ENCODE data around the gene OR51B4. TPM values are rescaled to one million over a fixed set of nuclear protein-coding genes. Genes with fewer than 3 reads are reported as not detected.
A peak's percentile ranks its signal among the peaks of the same experiment; 100 is the strongest.

Gene OR51B4
- total and polyA plus RNA-seq, 2 donors: not detected

DNA sequence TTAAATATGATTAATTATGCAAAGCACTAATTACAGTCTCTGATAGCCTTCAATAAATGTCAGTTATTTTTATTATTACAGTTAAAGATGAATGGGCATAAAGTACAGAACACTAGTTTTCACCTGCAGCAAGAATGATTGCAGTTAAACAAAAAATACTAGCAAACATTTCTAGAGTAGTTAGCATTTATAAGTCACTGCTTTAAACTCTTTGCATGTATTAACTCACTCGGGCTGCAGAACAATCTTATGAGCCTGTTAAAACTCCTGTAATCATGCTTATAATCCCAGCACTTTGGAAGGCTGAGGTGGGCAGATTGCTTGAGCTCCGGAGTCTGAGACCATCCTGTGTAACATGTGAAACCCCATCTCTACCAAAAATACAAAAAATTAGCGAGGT, 14.8 kb downstream of the OR51B4 start:
- no peaks in the 10 kb centered on the region for H3K36me3 ChIP-seq (ENCODE audit: control insufficient read depth in 2 of 2, insufficient read depth in 2 of 2, low read length in 1 of 2)
- WGBS: 93% methylated on average over 3 of the region's 3 CpGs
- H3K4me1 ChIP-seq (ENCODE audit: control insufficient read depth in 2 of 2, insufficient read depth in 2 of 2, low read length in 2 of 2): no peaks in the 10 kb centered on the region
- DNase-seq (ENCODE audit: low read depth in 6 of 9, low spot score in 9 of 9): no peak
- no peaks in the 10 kb centered on the region for H3K27me3 ChIP-seq (ENCODE audit: control insufficient read depth in 2 of 2, insufficient read depth in 1 of 2, low read length in 1 of 2)
- no peak overlapping the region for H3K4me3 ChIP-seq (ENCODE audit: low read length in 2 of 2)
- H3K27ac ChIP-seq (ENCODE audit: low read depth in 1 of 2, low read length in 1 of 2): no peak overlapping the region
- H3K9me3 ChIP-seq (ENCODE audit: control insufficient read depth in 2 of 2, insufficient read depth in 1 of 2, low read length in 1 of 2): no peaks in the 10 kb centered on the region

DNA sequence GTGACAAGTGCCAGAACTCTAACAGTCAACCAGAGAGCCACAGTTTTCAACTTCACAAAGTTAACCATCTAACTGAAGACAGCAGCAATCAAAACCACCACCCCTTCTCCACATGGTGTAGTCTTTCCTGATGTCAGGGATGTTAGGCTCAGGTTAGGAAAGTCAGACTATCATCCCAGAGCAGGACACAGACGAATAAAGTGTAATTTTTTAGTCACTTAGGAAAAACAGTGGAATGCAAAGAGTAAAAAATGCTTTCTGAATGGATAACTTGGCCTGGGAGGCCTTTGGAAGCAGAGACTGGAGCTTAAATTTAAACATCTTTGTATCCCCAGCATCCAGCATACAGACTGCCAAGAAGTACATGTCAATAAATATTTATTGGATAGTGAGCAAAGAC, 15.4 kb downstream of the OR51B4 start:
- no peaks in the 10 kb centered on the region for H3K9me3 ChIP-seq (ENCODE audit: control insufficient read depth in 2 of 2, insufficient read depth in 1 of 2, low read length in 1 of 2)
- no peaks in the 10 kb centered on the region for H3K4me1 ChIP-seq (ENCODE audit: control insufficient read depth in 2 of 2, insufficient read depth in 2 of 2, low read length in 2 of 2)
- H3K4me3 ChIP-seq (ENCODE audit: low read length in 2 of 2): no peak overlapping the region
- H3K36me3 ChIP-seq (ENCODE audit: control insufficient read depth in 2 of 2, insufficient read depth in 2 of 2, low read length in 1 of 2): no peaks in the 10 kb centered on the region
- 33% methylated on average over 1 of the region's 1 CpG for WGBS
- no peaks in the 10 kb centered on the region for H3K27me3 ChIP-seq (ENCODE audit: control insufficient read depth in 2 of 2, insufficient read depth in 1 of 2, low read length in 1 of 2)
- no peak overlapping the region for H3K27ac ChIP-seq (ENCODE audit: low read depth in 1 of 2, low read length in 1 of 2)
- DNase-seq (ENCODE audit: low read depth in 6 of 9, low spot score in 9 of 9): no peak

DNA sequence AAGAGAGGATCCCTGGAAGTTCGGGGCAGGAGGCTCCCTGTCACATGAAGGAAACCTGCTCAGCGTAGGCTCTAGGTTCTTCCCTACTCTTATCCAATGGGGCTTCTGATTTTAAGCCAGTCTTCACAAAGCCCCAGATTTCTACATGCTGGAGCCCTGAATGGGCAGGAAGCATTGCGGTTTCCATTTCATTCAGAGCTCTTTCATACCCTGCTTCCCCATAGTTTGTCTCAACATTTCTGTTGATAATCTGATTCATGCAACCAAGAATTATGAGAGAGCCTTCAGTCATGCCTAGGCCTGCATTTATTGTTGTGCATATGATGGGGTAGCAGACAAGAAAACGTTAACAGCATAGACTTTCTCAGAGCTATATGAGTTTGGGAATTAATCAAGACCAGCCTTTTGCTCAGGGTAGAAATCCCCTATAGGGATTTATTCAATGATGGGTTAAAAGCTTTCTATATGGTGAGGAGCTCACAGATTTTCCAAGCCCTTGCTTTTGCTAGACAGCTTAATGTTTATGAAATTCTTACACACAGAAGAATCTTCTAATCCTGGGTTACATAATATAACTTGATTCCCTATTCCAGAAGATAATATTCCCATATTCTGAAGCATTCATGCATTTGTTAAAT, 15.9 kb downstream of the OR51B4 start:
- Histone ChIP-seq H3K36me3 (ENCODE audit: control insufficient read depth in 2 of 2, insufficient read depth in 2 of 2, low read length in 1 of 2) (no peaks in the 10 kb centered on the region), H3K4me3 (ENCODE audit: low read length in 2 of 2) (no peak overlapping the region), H3K4me1 (ENCODE audit: control insufficient read depth in 2 of 2, insufficient read depth in 2 of 2, low read length in 2 of 2) (no peaks in the 10 kb centered on the region), H3K9me3 (ENCODE audit: control insufficient read depth in 2 of 2, insufficient read depth in 1 of 2, low read length in 1 of 2) (no peaks in the 10 kb centered on the region), H3K27me3 (ENCODE audit: control insufficient read depth in 2 of 2, insufficient read depth in 1 of 2, low read length in 1 of 2) (no peaks in the 10 kb centered on the region), H3K27ac (ENCODE audit: low read depth in 1 of 2, low read length in 1 of 2) (peak overlapping the region in 1 of 2 donors; percentile 5)
- WGBS: 88% methylated on average over 4 of the region's 4 CpGs
- DNase-seq (ENCODE audit: low read depth in 6 of 9, low spot score in 9 of 9): no peak

DNA sequence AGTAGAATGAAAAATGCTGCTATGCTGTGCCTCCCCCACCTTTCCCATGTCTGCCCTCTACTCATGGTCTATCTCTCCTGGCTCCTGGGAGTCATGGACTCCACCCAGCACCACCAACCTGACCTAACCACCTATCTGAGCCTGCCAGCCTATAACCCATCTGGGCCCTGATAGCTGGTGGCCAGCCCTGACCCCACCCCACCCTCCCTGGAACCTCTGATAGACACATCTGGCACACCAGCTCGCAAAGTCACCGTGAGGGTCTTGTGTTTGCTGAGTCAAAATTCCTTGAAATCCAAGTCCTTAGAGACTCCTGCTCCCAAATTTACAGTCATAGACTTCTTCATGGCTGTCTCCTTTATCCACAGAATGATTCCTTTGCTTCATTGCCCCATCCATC, 17.1 kb downstream of the OR51B4 start:
- Histone ChIP-seq H3K4me1 (ENCODE audit: control insufficient read depth in 2 of 2, insufficient read depth in 2 of 2, low read length in 2 of 2) (no peaks in the 10 kb centered on the region), H3K4me3 (ENCODE audit: low read length in 2 of 2) (no peak overlapping the region), H3K27me3 (ENCODE audit: control insufficient read depth in 2 of 2, insufficient read depth in 1 of 2, low read length in 1 of 2) (no peaks in the 10 kb centered on the region), H3K27ac (ENCODE audit: low read depth in 1 of 2, low read length in 1 of 2) (no peak overlapping the region), H3K36me3 (ENCODE audit: control insufficient read depth in 2 of 2, insufficient read depth in 2 of 2, low read length in 1 of 2) (no peaks in the 10 kb centered on the region), H3K9me3 (ENCODE audit: control insufficient read depth in 2 of 2, insufficient read depth in 1 of 2, low read length in 1 of 2) (no peaks in the 10 kb centered on the region)
- 96% methylated on average over 2 of the region's 2 CpGs for WGBS
- DNase-seq (ENCODE audit: low read depth in 6 of 9, low spot score in 9 of 9): no peak

DNA sequence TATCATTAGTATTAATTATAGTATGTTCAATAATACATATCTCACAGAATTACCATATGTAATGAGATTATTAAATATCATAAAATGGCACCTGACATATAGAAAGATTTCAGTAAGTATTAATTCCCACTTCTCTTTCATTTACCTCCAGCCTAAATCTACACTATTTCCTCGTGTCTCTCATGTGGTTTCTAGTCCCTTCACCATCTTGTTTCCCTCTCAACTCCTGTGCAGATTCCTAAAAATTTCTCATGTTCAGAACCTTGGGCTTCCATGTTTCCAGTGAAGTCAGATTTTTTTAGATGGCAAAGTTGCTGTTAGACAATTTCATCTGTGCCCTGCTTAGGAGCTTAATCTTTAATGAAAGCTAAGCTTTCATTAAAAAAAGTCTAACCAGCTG, 17.9 kb downstream of the OR51B4 start:
- H3K27ac ChIP-seq (ENCODE audit: low read depth in 1 of 2, low read length in 1 of 2): no peak overlapping the region
- WGBS: 92% methylated on average over 1 of the region's 1 CpG
- no peaks in the 10 kb centered on the region for H3K36me3 ChIP-seq (ENCODE audit: control insufficient read depth in 2 of 2, insufficient read depth in 2 of 2, low read length in 1 of 2)
- H3K9me3 ChIP-seq (ENCODE audit: control insufficient read depth in 2 of 2, insufficient read depth in 1 of 2, low read length in 1 of 2): no peaks in the 10 kb centered on the region
- DNase-seq (ENCODE audit: low read depth in 6 of 9, low spot score in 9 of 9): no peak
- no peaks in the 10 kb centered on the region for H3K4me1 ChIP-seq (ENCODE audit: control insufficient read depth in 2 of 2, insufficient read depth in 2 of 2, low read length in 2 of 2)
- no peaks in the 10 kb centered on the region for H3K27me3 ChIP-seq (ENCODE audit: control insufficient read depth in 2 of 2, insufficient read depth in 1 of 2, low read length in 1 of 2)
- no peak overlapping the region for H3K4me3 ChIP-seq (ENCODE audit: low read length in 2 of 2)

DNA sequence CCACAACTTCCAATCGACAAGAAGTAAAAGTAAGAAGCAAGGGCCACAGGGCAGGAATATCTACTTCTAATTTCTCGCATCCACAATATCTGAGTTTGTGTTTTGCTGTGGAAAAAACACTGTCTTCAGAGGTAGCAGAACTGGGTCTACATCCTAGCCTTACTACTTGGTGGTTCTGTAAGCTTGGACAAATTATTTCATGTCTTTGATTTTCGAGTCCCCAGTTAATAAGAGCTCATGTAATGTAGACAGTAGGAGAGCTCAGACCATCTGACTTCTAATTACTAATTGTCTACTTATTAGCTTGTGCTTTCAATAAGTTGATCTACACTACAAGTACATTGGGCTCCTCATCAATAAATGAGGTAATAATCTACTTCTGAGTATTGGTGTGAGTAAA, 18.7 kb downstream of the OR51B4 start:
- 91% methylated on average over 3 of the region's 3 CpGs for WGBS
- Histone ChIP-seq H3K27me3 (ENCODE audit: control insufficient read depth in 2 of 2, insufficient read depth in 1 of 2, low read length in 1 of 2) (no peaks in the 10 kb centered on the region), H3K4me3 (ENCODE audit: low read length in 2 of 2) (no peak overlapping the region), H3K9me3 (ENCODE audit: control insufficient read depth in 2 of 2, insufficient read depth in 1 of 2, low read length in 1 of 2) (no peaks in the 10 kb centered on the region), H3K4me1 (ENCODE audit: control insufficient read depth in 2 of 2, insufficient read depth in 2 of 2, low read length in 2 of 2) (no peaks in the 10 kb centered on the region), H3K27ac (ENCODE audit: low read depth in 1 of 2, low read length in 1 of 2) (no peak overlapping the region), H3K36me3 (ENCODE audit: control insufficient read depth in 2 of 2, insufficient read depth in 2 of 2, low read length in 1 of 2) (no peaks in the 10 kb centered on the region)
- DNase-seq (ENCODE audit: low read depth in 6 of 9, low spot score in 9 of 9): no peak

DNA sequence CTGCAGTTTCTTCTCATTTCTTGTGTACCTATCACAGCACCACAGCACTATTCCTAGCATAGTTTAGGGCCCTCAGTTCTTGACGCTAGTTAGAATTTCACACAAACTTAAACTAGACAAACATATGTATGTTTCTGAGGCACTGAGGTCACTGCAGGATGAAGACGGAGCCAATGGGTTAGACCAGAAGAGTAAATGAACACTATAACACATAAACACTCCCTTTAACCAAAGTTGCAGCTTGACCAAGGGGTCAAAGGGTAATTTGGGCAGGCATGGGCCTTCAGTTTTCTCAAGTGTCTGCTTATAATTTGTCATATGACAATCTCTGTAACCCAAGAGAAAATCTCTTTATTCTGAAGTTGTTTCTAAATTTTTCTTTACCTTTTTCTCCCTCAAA, 19.1 kb downstream of the OR51B4 start:
- H3K27me3 ChIP-seq (ENCODE audit: control insufficient read depth in 2 of 2, insufficient read depth in 1 of 2, low read length in 1 of 2): no peaks in the 10 kb centered on the region
- DNase-seq (ENCODE audit: low read depth in 6 of 9, low spot score in 9 of 9): no peak
- no peaks in the 10 kb centered on the region for H3K4me1 ChIP-seq (ENCODE audit: control insufficient read depth in 2 of 2, insufficient read depth in 2 of 2, low read length in 2 of 2)
- no peak overlapping the region for H3K4me3 ChIP-seq (ENCODE audit: low read length in 2 of 2)
- H3K27ac ChIP-seq (ENCODE audit: low read depth in 1 of 2, low read length in 1 of 2): no peak overlapping the region
- H3K9me3 ChIP-seq (ENCODE audit: control insufficient read depth in 2 of 2, insufficient read depth in 1 of 2, low read length in 1 of 2): no peaks in the 10 kb centered on the region
- H3K36me3 ChIP-seq (ENCODE audit: control insufficient read depth in 2 of 2, insufficient read depth in 2 of 2, low read length in 1 of 2): no peaks in the 10 kb centered on the region
- whole genome bisulfite sequencing: 67% methylated on average over 2 of the region's 2 CpGs

DNA sequence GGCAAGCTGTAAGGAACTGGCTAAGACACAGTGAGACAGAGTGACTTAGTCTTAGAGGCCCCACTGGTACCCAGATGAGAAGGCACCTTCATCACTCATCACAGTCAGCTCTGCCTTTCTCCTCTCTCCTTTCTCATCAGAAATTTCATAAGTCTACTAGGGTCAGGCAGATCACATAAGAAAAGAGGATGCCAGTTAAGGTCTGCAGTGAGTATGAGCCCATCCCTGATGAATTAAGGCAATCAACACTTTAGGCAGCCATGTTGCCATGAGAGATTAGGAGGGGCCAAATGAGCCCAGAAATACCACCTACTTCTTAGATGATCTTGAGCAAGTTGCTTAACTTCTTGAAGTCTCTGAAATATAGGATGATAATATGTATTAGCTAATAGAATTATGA, 20.1 kb downstream of the OR51B4 start:
- Histone ChIP-seq H3K4me3 (ENCODE audit: low read length in 2 of 2) (no peak overlapping the region), H3K27ac (ENCODE audit: low read depth in 1 of 2, low read length in 1 of 2) (no peak overlapping the region), H3K27me3 (ENCODE audit: control insufficient read depth in 2 of 2, insufficient read depth in 1 of 2, low read length in 1 of 2) (no peaks in the 10 kb centered on the region), H3K9me3 (ENCODE audit: control insufficient read depth in 2 of 2, insufficient read depth in 1 of 2, low read length in 1 of 2) (no peaks in the 10 kb centered on the region), H3K4me1 (ENCODE audit: control insufficient read depth in 2 of 2, insufficient read depth in 2 of 2, low read length in 2 of 2) (no peaks in the 10 kb centered on the region), H3K36me3 (ENCODE audit: control insufficient read depth in 2 of 2, insufficient read depth in 2 of 2, low read length in 1 of 2) (no peaks in the 10 kb centered on the region)
- no peak for DNase-seq (ENCODE audit: low read depth in 6 of 9, low spot score in 9 of 9)

DNA sequence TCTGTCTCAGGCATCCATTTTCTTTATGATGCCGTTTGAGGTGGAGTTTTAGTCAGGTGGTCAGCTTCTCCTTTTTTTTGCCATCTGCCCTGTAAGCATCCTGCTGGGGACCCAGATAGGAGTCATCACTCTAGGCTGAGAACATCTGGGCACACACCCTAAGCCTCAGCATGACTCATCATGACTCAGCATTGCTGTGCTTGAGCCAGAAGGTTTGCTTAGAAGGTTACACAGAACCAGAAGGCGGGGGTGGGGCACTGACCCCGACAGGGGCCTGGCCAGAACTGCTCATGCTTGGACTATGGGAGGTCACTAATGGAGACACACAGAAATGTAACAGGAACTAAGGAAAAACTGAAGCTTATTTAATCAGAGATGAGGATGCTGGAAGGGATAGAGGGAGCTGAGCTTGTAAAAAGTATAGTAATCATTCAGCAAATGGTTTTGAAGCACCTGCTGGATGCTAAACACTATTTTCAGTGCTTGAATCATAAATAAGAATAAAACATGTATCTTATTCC, 21.1 kb downstream of the OR51B4 start:
- H3K4me3 ChIP-seq (ENCODE audit: low read length in 2 of 2): no peak overlapping the region
- 31% methylated on average over 3 of the region's 3 CpGs for WGBS
- peak in 2 of 9 donors; percentile 4 to 27 for DNase-seq (ENCODE audit: low read depth in 6 of 9, low spot score in 9 of 9)
- no peaks in the 10 kb centered on the region for H3K4me1 ChIP-seq (ENCODE audit: control insufficient read depth in 2 of 2, insufficient read depth in 2 of 2, low read length in 2 of 2)
- H3K9me3 ChIP-seq (ENCODE audit: control insufficient read depth in 2 of 2, insufficient read depth in 1 of 2, low read length in 1 of 2): no peaks in the 10 kb centered on the region
- no peak overlapping the region for H3K27ac ChIP-seq (ENCODE audit: low read depth in 1 of 2, low read length in 1 of 2)
- no peaks in the 10 kb centered on the region for H3K27me3 ChIP-seq (ENCODE audit: control insufficient read depth in 2 of 2, insufficient read depth in 1 of 2, low read length in 1 of 2)
- H3K36me3 ChIP-seq (ENCODE audit: control insufficient read depth in 2 of 2, insufficient read depth in 2 of 2, low read length in 1 of 2): no peaks in the 10 kb centered on the region

Measured in thymus (tissue), 11 donors.